AG09319 (cell line): Measurements from ENCODE around the gene TIMM50.
A peak's percentile ranks its signal among the peaks of the same experiment; 100 is the strongest.

Experiments used
- DNase-seq: peaks from one replicate; pipeline ENCODE4 v3.0.0-alpha.2; 2010; ENCODE audit warnings: low read depth; ENCODE audit errors: extremely low read depth
- CTCF ChIP-seq: IDR thresholded peaks from 2 replicates; pipeline ENCODE4 v1.5.1; 2011; ENCODE audit warnings: low read depth, mild to moderate bottlenecking, inconsistent platforms, low read length, moderate library complexity

The TIMM50 gene

DNA sequence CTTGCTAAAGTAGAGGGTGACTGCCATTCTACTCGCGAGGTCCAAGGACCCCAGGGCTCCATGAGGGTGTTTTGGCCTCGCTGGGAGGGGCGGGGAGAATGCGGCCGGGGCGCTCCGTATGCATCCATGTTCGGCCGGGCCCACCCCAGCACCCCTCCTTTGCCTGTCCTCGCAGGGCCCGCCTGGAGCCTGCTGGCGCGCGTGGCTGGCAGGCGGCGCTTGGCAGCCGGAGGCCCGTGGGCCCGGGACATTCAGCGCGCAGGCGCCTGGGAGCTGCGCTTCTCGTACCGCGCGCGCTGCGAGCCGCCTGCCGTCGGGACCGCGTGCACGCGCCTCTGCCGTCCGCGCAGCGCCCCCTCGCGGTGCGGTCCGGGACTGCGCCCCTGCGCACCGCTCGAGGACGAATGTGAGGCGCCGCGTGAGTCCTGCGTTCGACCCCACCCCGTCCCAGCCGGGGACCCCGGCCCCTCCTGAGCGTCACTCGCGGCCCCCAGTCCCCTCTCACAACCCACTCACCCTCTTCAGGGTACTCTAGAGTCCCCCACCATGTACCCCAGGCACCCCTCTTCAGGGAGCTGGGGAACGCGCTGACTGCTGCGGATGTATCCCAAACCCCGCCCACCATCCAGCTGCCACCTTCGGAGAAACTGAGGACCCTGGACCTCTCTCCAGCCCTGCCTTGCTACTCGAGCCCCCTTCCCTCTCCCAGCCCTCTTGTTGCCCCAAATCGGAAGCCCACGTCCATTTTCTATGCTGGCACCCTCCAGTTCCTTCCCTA, 22.2 kb downstream of the TIMM50 start:
- TF ChIP-seq CTCF, result peak; percentile 23
- DNase-seq, result peak; percentile 28

DNA sequence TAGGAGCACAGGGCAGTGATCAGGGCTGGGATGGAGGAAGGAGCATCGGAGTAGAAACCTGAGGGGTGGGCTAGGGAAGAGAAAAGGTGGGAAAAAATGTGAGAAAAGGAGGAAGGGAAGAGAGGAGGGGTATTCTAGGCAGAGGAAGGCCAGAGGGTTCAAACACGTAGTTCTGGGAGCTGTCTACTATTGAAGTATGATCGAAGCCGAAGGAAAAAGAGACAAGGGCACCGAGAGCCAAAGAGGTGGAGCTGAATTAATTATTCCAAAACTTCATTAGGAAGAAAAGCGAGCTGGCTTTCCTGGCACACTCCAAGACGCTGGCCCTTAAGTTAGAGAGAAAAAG, 25.9 kb downstream of the TIMM50 start:
- no peak for DNase-seq
- TF ChIP-seq CTCF, result no peak

DNA sequence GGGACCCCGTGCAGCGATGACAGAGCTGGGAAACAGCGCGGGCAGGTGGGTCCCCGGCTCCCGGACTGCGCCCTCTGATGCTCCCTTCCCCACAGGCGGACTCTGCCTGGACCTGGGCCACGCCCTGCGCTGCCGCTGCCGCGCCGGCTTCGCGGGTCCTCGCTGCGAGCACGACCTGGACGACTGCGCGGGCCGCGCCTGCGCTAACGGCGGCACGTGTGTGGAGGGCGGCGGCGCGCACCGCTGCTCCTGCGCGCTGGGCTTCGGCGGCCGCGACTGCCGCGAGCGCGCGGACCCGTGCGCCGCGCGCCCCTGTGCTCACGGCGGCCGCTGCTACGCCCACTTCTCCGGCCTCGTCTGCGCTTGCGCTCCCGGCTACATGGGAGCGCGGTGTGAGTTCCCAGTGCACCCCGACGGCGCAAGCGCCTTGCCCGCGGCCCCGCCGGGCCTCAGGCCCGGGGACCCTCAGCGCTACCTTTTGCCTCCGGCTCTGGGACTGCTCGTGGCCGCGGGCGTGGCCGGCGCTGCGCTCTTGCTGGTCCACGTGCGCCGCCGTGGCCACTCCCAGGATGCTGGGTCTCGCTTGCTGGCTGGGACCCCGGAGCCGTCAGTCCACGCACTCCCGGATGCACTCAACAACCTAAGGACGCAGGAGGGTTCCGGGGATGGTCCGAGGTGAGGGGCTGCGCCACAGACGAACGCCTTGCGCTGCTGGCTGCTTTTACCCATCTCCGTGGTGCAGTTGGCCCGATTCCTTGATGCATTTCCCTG, 26.5 kb downstream of the TIMM50 start:
- DNase-seq, result no peak
- TF ChIP-seq CTCF, result no peak

GRCh38 chr19:39507715-39508364, 27.2 kb downstream of the TIMM50 start:
- TF ChIP-seq CTCF, result no peak
- no peak for DNase-seq

GRCh38 chr19:39508629-39509028, 28.0 kb downstream of the TIMM50 start:
- TF ChIP-seq CTCF, result no peak
- no peak for DNase-seq

DNA sequence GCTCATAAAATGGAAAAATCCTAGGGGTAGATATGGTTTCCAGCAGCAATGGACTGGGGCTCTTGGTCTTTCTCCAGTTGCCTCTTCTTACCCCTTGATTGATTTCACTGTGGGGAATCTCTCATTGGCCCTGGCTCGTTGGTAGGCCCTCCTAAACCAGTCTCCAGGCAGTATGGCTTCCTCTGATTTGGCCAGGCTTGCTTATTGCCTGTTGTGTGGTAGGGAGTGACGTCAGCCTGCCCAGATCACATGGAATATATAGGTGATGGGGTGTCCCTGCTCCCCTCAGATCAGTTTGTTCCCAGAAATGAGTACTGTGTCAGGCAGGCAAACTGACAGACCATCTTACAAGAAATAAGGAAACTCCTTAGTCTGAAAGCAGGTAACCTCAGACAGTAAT, 28.6 kb downstream of the TIMM50 start:
- no peak for TF ChIP-seq CTCF
- DNase-seq, result no peak

- DNase-seq, result no peak
- no peak for TF ChIP-seq CTCF
Observed at GRCh38 chr19:39512988-39513387, 32.4 kb downstream of the TIMM50 start.
